ENCODE measurements around the gene GOLGA3.

GOLGA3 gene

DNA sequence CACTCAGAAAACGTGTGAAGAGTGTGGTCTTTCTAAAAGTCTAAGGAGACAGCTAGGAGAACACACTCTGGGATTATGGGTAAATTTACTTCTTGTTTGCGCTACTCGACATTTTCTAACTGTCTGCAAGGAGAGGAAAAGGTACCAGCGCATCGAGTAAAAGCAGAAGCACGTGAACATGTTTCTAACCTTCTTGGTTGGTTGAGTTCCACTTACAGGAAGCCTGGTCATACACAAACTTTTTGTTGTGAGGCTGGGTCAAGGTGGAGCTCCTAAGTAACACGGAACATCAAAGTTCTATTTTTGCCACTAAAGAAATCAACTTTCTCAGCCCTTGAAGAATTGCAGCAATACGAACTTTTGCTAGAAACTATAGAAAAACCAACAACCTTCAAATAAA, 87.0 kb downstream of the GOLGA3 start:
- no peak for DNase-seq

DNA sequence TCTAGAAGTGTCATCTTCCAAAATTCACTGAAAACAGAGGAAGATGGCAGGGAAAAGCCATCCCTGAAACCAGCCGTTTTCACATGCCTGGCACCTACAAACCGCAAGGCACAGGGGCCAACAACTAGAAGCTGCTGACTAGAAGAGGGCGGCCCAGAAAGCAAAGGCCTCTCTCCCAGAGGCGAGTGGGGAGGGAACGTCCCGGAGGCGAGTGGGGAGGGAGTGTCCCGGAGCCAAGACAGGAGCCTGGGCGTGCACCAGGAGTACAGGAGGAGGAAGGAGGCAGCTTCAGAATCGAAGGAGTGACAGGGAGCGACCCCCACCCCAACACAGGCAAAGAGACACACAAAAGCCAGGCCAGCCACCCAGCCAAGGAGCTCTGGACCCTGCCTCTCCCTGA, 88.0 kb downstream of the GOLGA3 start:
- no peak for DNase-seq

DNA sequence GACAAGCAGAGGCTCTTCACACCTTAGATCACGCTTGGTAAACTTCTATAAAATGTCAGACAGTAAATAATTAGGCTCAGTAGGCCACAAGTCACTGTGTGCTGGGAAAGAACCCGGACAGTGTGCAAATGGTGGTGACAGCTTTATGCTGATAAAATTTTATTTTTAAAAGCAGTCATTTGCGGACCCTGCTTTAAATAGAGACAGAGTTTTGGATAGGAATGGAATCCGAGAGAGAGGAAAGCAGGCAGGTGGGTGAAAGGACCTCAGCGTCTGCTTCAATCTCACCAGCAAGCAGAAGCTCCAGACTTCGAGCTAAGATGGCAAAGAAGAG, 88.4 kb downstream of the GOLGA3 start:
- no peak for DNase-seq

DNA sequence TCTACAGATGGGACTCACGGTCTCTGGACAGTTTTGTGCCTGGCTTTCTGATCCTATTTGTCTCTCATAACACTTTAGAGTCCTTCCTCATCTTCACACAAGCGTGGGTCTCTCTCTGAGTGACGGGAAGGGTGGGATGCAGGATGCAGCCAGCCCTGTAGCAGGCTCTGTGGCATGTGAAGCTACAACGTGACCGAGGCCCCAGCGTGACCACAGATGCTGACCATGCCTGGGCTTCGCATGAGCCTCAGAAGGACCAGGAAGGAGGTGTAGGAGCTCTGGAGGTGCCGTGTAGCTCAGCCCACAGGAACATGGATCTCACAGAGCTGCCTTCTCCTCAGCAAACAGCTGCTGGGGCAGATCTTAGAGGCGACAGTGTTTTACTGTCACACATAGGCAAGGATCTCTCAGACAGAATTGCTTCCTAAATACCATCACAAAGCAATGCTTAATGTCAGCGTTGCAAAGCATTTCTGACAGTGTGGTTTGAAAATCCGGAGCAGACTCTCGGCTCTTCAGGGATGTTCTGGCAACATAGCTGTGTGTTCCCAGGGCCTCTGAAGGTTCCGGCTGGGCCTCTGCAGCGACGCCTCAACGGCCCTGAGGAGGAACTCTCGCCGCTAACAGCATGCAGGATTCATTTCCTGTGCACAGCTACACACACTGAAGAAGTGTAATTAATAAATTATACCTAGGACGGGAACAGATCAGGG, 88.9 kb downstream of the GOLGA3 start:
- DNase-seq: no peak

DNA sequence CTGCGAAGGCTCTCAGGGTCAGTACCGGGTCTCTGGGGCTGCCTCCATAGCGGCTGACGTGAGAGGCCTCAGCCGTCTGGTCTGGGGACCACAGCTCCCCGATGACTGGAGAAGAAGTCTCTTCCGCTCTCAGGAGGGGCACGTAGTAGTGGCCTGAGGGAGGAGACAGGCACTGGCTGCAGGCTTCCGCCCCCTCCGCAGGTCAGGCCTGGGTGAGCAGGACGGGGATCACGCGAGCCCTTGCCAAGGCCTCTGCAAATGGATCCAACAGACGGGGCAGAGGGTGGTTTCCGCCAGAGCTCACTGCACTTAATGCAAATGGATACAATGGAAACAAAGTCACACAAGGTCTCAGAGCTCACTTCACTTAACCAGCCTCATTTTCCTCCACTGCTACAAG, 91.8 kb downstream of the GOLGA3 start:
- DNase-seq: no peak

DNA sequence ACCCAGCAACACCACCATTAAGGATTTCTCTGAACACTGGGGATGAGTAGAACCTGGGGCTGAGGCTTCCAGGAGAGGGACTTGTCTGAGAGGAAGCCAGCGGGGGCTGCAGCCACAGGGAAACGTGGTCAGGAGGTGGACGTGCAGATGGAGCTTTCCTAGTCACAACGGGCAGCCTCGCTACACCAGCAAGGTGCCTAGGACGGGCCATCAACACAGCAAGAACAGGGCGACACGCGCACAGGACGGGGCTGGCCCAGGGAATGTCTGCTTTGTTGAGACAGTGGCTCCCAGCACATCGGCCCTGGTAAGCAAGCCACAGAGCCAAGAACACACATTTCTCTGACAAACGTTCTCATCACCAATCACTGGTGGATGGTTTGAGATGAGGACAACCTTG, 92.3 kb downstream of the GOLGA3 start:
- DNase-seq: no peak

DNA sequence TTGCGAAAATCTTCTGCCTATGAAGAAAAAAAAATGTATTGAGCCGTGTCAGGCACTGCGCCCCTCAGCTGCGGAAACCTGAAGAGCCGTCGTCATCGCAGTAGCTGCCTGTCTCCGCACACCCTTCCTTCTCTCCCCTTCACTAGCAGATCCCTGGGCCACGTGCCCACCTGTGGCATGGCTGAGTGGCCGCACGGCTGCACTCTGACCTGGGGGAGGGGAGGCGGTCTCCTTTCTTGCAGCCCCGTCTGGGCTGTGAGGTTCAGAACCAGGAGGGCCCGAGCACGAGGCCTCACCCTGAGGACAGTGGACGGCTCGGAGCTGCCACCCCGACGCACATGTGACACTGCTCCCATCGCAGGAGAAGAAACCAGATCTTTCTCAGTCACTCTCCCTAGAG, 93.2 kb downstream of the GOLGA3 start:
- no peak for DNase-seq

DNA sequence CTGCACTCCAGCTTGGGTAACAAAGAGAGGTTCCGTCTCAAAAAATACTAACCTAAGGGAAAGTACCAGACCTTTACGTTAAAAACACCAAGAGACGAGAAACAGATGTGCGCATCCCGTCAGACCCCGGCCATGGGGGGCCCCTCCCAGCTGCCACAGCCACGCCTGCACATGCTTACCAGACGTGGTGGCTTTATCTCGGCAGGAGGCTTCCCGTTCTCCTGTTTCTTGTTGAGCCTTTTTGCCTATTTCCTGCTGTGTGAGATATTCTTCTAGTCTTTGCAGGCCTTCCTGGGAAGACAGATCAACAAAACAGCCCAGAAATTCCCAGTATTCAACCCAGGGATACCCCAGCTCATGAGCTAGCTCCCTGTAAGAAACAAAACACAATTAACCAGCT, 94.5 kb downstream of the GOLGA3 start:
- DNase-seq: no peak

DNA sequence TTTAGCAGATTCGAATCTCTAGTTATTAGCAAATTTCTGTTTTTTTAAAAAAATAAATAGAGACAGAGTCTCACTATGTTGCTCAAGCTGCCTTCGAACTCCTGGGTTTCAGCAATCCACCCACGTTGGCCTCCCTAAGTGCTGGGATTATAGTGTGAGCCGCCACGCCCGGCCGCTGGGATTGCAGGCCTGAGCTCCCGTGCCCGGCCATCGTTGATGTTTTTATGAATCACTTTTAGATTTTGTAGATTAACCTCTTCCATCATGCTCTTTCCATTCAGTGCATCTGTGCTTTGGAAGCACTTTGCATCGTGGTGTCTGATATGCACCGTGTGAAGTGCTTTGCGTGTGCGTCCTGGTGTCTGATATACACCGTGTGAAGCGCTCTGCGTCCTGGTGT, 97.1 kb downstream of the GOLGA3 start:
- DNase-seq: no peak

DNA sequence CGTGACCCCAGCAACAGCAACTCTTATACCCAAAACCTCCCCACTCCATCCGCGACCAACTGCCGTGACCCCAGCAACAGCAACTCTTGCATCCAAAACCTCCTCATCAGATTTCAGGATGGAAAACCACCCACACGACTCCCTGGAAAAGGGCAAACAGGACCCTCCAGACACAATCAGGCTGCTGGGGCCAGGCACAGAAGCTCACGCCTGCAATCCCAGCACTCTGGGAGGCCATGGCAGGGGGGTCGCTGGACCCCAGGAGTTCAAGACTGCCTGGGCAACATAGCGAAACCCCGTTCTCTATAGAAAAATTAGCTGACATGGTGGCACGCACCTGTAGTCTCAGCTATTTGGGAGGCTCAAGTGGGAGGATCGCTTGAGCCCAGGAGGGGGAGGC, 98.3 kb downstream of the GOLGA3 start:
- DNase-seq: no peak

DNA sequence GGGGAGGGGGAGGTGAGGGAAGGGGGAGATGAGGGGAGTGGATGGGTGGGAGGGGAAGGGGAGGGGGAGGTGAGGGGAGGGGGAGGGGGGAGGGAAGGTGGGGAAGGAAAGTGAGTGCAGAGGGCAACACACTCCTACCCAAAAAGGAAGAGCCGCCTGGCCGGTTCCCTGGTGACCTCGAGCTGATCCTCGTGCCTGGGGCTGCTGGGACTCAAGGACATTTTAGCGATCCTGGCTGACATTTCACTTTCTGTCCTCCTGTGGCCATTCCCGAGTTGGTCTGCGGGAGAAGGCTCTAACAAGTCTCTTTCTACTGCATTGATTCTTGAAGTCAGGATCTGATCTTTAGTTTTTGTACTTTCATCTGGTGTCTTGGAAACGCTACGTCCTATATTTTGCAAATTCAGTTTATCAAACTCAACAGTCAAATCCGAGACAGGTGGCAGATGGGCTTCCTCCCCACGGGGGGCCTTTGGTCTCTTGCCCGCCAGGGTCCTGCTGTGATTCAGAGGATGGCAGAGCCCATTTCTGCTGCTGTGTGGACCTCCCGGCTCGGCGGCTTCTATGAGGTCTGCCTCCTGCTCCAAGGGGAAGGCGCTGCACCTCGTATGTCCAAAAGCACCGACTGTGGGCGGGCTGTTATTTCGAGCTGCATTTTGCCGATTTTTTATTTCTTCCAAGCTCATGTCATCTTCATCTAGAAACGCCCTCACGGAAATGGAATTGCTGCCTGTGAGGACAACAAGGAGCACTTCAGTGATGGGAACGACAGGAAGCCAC, 98.9 kb downstream of the GOLGA3 start:
- DNase-seq: no peak

DNA sequence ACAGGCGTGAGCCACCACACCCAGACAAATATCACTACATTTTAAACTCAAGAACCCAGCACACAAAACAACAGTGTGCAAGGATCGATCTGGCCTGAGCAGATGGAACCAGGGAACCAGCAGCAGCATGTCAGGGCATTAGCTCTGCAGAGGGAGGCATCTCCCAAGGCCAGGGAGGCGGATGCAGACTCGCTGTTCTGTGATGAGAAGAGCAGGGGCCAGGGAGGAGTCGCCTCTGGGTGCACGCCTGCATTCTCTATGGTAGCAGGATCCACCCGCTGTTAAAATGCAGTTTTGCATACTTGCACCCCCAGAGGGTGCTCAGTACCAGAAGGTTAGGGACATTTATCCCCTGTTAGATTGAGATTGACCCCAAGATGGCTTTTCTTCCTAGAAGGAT, 100.2 kb downstream of the GOLGA3 start:
- no peak for DNase-seq

DNA sequence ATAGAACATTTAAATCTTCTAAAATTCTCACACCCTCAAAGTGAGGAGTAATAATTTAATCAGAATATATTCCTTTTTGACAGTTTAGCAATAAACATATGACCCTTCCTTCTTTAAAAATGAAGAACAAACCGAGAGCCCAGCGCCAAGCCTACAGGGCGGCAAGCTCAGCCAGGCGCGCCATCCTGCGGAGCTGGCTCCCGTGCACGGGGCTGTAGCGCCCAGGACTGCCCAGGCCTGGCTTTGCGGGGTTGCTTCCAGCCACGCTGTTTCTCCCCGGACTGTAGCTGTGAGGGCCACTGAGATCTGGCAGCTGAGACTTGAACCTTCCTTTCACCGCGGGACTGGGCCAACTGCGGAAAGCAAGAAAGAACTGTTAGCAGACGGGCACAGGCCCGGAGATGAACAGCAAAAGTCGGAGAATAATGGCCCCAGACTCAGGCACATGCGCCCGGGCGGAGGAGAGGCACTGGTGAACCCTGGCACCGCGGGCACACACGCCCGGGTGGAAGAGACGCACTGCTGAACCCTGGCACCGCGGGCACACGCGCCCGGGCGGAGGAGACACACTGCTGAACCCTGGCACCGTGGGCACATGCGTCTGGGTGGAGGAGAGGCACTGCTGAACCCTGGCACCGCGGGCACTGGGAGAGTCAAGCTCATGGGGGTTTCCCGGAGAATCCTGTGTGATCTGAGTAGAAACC, 101.4 kb downstream of the GOLGA3 start:
- DNase-seq: no peak

DNA sequence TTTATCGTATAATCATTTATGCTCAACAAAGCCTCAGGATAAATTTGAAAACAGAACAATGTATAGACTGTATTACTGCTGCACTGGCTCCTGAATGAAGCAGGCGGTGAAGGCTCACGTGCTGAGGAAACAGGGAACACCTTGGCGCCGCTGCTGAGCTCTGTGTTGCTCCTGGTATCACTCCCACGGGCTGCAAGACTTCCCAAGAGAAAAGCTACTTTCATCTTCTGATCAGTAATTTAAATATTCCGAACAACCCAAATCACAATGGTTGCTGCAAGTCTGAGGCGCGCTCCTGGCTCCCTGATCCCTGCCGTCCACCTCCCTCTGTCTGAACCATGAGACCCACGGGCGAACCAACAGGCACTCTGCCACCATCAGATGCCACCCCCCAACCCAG, 102.3 kb downstream of the GOLGA3 start:
- DNase-seq: no peak

DNA sequence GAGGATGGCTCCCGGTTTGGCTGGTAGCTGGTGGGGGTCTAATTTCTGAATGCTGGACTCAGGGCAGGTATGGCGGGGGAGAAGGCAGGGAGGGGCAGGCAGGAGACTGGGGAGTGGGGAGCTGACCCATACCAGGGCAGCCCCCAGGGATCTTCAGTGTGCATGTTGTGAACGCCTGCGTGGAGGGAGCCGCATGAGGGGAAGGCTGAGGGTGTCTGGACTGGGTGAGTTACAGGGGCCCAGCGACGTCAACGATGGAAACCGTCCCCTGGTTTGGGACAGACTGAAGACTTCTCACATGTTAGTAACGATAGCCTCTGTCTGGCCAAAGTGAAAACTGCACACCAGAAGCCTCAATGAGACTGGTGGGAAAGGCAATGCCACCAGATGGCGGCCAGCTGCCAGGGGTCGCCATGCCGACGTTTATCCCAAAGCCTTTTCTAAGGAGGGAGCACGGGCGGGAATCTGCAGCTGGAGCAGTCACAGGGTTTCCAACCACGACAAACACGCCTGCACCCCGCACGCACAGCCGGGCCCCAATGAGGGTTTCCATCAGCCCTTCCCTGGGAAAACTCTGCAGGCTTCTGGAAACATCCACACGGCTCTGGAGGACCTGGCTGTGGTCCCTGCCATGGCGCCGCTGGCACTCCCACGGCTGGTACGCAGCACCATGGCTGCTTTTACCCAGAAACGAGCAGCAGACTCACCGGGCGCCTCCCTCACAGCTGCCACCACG, 104.0 kb downstream of the GOLGA3 start:
- DNase-seq: no peak

DNA sequence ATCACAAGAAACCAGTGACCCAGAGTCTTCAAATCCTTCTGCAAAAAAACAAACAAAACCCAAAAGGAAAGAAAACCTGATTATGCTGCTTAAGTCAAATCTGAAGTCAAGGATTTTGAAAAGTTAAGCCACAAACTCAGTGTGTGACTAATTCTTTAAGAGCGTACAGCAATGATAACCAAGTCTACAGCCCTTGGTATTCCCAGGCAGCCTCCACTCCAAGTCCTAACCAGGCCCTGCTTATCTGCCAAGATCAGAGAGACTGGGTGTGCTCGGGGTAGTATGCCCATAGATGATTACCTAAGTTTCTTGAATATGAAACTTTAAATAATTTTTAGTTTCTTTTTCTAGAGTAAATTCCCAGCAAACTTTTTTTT, 104.9 kb downstream of the GOLGA3 start:
- no peak for DNase-seq

DNA sequence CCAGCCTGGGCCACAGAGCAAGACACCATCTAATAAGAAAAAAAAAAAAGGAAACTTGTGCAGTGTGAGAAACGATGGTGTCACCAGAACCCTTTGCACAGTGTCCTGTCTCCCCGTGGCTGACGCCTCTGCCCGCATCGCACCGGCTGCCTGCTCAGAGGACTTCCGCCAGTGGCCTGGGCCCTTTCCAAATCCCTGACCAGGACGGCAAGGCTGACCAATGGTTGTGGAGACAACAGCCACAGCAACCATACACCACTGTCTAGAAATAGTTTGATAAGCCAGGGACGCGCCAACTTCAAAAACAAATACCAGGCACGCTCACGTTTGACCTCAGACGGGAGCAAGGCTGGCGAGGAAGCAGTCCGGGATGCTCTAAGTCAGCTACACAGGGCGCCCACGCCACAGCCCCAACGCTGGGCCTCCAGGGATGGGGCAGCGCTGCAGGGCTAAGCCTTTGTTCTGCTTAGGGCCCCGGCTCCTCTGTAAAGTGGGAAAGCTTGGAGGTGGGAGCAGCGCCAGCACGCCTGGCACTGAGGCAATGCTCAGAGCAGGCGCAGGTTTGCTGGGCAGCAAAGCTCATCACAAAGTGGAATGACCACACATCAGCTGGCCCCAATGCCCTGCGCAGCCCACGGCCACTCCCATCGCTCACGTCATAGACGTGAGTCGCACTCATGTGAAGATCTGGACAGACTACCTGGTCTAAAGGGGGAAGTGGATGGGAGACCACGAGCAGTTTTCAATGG, 105.5 kb downstream of the GOLGA3 start:
- DNase-seq: no peak

DNA sequence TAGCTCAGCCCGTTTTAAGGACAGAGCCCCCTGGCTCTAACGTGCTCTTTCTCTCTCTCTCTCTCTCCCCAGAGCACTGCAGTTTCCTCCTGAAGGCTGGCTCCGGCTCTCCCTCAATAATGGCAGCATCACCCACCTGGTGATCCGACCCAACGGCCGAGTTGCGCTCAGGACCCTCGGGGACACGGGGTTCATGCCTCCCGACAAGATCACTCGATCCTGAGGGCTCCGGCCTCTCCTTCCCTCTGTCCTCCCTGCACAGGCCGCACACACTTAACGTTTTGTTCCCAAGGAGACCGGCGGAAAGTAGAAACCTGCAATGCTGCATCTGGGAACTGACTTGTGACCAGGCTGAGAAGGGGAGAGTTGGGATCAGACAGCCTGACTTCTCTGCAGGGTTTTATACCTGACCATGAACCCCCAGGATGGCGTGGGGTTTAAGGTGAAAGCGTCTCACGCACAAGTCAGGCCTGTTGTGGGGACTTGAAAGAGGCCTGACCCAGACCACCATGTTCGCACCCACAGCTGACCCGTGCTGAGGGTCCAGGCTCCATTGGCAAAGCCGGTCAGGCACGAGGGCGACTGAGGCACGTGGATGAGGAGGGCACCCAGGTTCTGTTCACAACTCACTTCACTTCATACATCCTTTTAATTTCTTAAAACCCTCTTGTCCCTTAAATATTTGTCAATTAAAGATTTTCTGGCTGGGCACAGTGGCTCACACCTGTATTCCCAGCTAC, 107.9 kb downstream of the GOLGA3 start:
- no peak for DNase-seq

DNA sequence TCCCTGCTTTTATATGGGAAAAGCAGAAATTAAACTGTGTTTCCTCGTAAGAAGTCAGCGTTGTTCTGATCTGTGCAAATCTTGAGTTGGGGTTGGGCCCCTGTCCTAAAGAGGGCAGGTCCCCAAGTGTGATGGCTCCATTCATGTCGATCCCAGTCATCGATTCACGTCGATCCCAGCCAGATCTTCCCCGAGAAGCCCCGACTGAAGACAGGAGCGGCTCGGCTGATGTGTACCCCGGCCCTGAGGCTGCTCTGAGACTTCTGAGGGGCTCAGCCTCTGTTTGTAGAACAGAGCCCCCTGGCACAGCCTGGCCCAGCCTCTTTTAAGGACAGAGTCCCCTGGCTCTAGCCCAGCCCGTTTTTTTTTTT, 108.7 kb downstream of the GOLGA3 start:
- DNase-seq: no peak

DNA sequence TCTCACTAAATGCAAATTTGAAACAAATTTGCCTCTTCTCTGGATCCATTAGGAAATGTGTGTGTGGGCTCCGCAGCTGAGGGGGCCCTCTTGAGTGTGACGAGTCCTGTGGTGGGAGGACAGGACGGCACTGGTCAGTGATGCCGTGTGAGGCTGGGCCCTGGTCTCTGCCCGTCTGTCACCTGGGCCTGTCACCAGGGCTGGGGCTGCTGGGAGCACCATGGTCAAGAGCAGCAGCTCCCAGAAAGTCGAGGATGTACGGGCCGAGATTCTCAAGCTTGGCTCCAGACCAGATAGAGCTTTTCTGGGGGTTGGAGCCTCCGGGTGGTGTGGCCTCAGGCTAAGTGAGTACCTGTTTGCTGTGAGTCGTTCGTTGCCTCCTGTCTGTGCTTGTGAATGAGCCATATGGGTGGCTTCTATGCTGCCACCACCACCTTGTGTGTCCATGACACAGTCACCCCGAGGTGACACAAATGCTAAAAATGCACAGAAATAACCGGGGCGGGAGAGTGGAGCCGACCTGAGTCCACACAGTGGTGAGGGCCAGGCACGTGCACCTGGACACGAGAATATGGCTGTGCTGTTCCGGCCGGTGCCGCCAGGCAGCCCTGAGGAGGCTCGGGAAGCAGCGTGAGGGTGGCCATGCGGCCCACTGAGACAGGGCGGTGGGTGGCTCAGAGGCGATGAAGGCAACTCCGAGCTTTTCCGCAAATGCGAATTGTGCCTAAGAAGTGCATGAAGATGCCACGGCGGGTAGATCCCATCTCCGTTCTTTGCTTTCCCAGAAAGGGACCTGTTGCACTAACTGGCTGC, 109.3 kb downstream of the GOLGA3 start:
- DNase-seq: no peak
